ENCODE data around the gene UGT2B7. TPM values are rescaled to one million over a fixed set of nuclear protein-coding genes. Genes with fewer than 3 reads are reported as not detected.

Gene UGT2B7
- total RNA-seq, 2 experiments from 2014 or later = not detected

DNA sequence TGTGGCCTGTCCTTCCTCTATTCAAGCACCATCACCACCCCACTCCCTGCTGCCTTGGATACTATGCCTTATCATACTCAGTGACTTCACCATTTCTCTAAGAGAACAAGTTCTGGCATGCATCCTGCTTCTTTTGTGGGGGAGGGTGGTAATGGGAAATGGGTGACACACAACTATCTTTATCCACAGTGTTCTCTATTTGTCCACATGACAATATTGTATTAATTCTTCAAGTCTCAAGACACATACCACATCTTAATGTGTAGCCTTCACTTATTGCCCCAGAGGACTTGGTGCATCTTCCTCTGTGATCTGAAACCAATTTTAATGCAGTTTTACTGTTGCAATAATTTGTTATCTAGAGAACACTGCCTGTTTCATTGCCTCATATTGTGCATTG is 29.3 kb upstream of the UGT2B7 start:
- ChIA-PET POLR2A (no interaction called here), CTCF (ENCODE audit: unreplicated experiment) (no interaction called here)
- no peak overlapping the region for H2AFZ ChIP-seq (ENCODE audit: low read length)
- no peak overlapping the region for H3K4me2 ChIP-seq (ENCODE audit: low read length)
- no TSS peak for BruUV-seq (replicated peaks)
- H3K36me3 ChIP-seq (ENCODE audit: insufficient read depth, low read length) = no peaks in the 10 kb centered on the region
- no peaks in the 10 kb centered on the region for H3K9me2 ChIP-seq (ENCODE audit: insufficient read depth, low read length)
- H3K79me2 ChIP-seq (ENCODE audit: insufficient read depth, low read depth, low read length) = no peaks in the 10 kb centered on the region
- DNase-seq (ENCODE audit: low spot score) = no peak
- no peaks in the 10 kb centered on the region for H4K20me1 ChIP-seq (ENCODE audit: insufficient read depth, low read length)
- H3K4me3 ChIP-seq (ENCODE audit: low read depth, low read length, poor library complexity, severe bottlenecking) = no peak overlapping the region
- H3K9me3 ChIP-seq (ENCODE audit: low read length) = no peaks in the 10 kb centered on the region
- H3K27ac ChIP-seq (ENCODE audit: low read depth, low read length, poor library complexity, severe bottlenecking) = no peak overlapping the region
- intact Hi-C loops (cut with micrococcal nuclease; ENCODE audit: unreplicated experiment) = no loop called here
- H3K4me1 ChIP-seq (ENCODE audit: insufficient read depth, low read length, poor library complexity, severe bottlenecking) = no peaks in the 10 kb centered on the region
- TF ChIP-seq EZH2phosphoT487 (IDR thresholded peaks at IDR 0.05; ENCODE audit: borderline replicate concordance, low read depth, low read length) = no peak
- TF ChIP-seq CTCF (conservative IDR thresholded peaks at IDR 0.05; ENCODE audit: low read length) = no peak

DNA sequence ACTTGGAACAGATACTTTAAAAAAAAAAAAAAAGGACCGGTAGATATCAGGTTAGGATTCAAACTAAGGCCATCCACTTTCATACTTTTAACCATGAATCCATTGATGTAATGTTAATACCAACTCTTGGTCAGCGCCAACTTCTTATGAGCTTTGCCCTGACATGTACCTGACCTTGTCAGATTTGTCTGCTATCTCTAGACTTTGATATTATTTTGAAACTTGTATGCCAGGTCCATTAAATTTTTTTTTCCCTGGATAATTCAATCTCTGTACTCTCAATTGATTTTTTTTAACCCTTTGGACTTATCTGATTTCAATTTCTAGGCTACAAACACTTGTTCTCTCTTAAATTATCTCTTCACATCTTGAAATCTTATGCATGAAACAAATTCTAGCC is 27.2 kb upstream of the UGT2B7 start:
- intact Hi-C loops (cut with micrococcal nuclease; ENCODE audit: unreplicated experiment) = no loop called here
- Histone ChIP-seq H3K4me2 (ENCODE audit: low read length) (no peak overlapping the region), H3K27ac (ENCODE audit: low read depth, low read length, poor library complexity, severe bottlenecking) (no peak overlapping the region), H3K9me2 (ENCODE audit: insufficient read depth, low read length) (no peaks in the 10 kb centered on the region), H3K9me3 (ENCODE audit: low read length) (no peaks in the 10 kb centered on the region), H3K4me3 (ENCODE audit: low read depth, low read length, poor library complexity, severe bottlenecking) (no peak overlapping the region), H3K4me1 (ENCODE audit: insufficient read depth, low read length, poor library complexity, severe bottlenecking) (no peaks in the 10 kb centered on the region), H3K79me2 (ENCODE audit: insufficient read depth, low read depth, low read length) (no peaks in the 10 kb centered on the region), H4K20me1 (ENCODE audit: insufficient read depth, low read length) (no peaks in the 10 kb centered on the region), H2AFZ (ENCODE audit: low read length) (no peak overlapping the region), H3K36me3 (ENCODE audit: insufficient read depth, low read length) (no peaks in the 10 kb centered on the region)
- ChIA-PET CTCF (ENCODE audit: unreplicated experiment) (no interaction called here), POLR2A (no interaction called here)
- DNase-seq (ENCODE audit: low spot score) = no peak
- no TSS peak for BruUV-seq (replicated peaks)
- TF ChIP-seq EZH2phosphoT487 (IDR thresholded peaks at IDR 0.05; ENCODE audit: borderline replicate concordance, low read depth, low read length) = no peak
- TF ChIP-seq CTCF (conservative IDR thresholded peaks at IDR 0.05; ENCODE audit: low read length) = no peak

GRCh38 chr4:69070590-69070989 is 25.7 kb upstream of the UGT2B7 start:
- no peak overlapping the region for H3K27ac ChIP-seq (ENCODE audit: low read depth, low read length, poor library complexity, severe bottlenecking)
- TF ChIP-seq EZH2phosphoT487 (IDR thresholded peaks at IDR 0.05; ENCODE audit: borderline replicate concordance, low read depth, low read length) = no peak
- TF ChIP-seq CTCF (conservative IDR thresholded peaks at IDR 0.05; ENCODE audit: low read length) = no peak
- H3K9me2 ChIP-seq (ENCODE audit: insufficient read depth, low read length) = no peaks in the 10 kb centered on the region
- CTCF ChIA-PET (ENCODE audit: unreplicated experiment) = no interaction called here
- H3K4me3 ChIP-seq (ENCODE audit: low read depth, low read length, poor library complexity, severe bottlenecking) = no peak overlapping the region
- H3K79me2 ChIP-seq (ENCODE audit: insufficient read depth, low read depth, low read length) = no peaks in the 10 kb centered on the region
- H3K36me3 ChIP-seq (ENCODE audit: insufficient read depth, low read length) = no peaks in the 10 kb centered on the region
- no peaks in the 10 kb centered on the region for H3K9me3 ChIP-seq (ENCODE audit: low read length)
- no peak for DNase-seq (ENCODE audit: low spot score)
- H3K4me1 ChIP-seq (ENCODE audit: insufficient read depth, low read length, poor library complexity, severe bottlenecking) = no peaks in the 10 kb centered on the region
- BruUV-seq (replicated peaks) = no TSS peak
- no peak overlapping the region for H2AFZ ChIP-seq (ENCODE audit: low read length)
- no peaks in the 10 kb centered on the region for H4K20me1 ChIP-seq (ENCODE audit: insufficient read depth, low read length)
- POLR2A ChIA-PET = no interaction called here
- intact Hi-C loops (cut with micrococcal nuclease; ENCODE audit: unreplicated experiment) = no loop called here
- no peak overlapping the region for H3K4me2 ChIP-seq (ENCODE audit: low read length)

Measured in OCI-LY7 (cell line).